Fibroblast of the aortic adventitia (primary cell): ENCODE data around the gene AP2A1. TPM values are rescaled to one million over a fixed set of nuclear protein-coding genes. Genes with fewer than 3 reads are reported as not detected.

Experiments
- DNase-seq: peaks from one replicate; pipeline ENCODE4 v3.0.0-alpha.2; 2010; ENCODE audit warnings: low read depth
- H3K4me3 ChIP-seq: 2 replicates; pipeline ENCODE4 v1.5.1; 2011; ENCODE audit warnings: low read depth, mild to moderate bottlenecking, control low read depth, low read length, moderate library complexity
- CTCF ChIP-seq: IDR thresholded peaks from 2 replicates; pipeline ENCODE4 v1.5.1; 2011; ENCODE audit warnings: mild to moderate bottlenecking, low read length, control low read depth, inconsistent platforms; ENCODE audit not compliant: insufficient read depth
- total RNA-seq: library from RNA; depleted of rRNA; stranded (reverse); fragments of >200 nt; gene quantifications from 2 replicates; pipeline ENCODE4 v1.2.3, GENCODE V29; 2012; ENCODE audit warnings: low replicate concordance

AP2A1 gene
- total RNA-seq, 1 donor, result 115 TPM

GRCh38 chr19:49772850-49773432 lies 6.1 kb downstream of the AP2A1 start:
- no peak overlapping the region for H3K4me3 ChIP-seq
- no peak for TF ChIP-seq CTCF
- no peak for DNase-seq

GRCh38 chr19:49773663-49774350 lies 7.0 kb downstream of the AP2A1 start:
- no peak for TF ChIP-seq CTCF
- DNase-seq, result no peak
- no peak overlapping the region for H3K4me3 ChIP-seq

- H3K4me3 ChIP-seq, result no peak overlapping the region
- no peak for TF ChIP-seq CTCF
Measured at GRCh38 chr19:49774969-49775368, 8.2 kb downstream of the AP2A1 start.

GRCh38 chr19:49775742-49776370 lies 9.1 kb downstream of the AP2A1 start:
- no peak for DNase-seq
- no peak for TF ChIP-seq CTCF
- no peak overlapping the region for H3K4me3 ChIP-seq

More at GRCh38 chr19:49774969-49775368, 8.2 kb downstream of the AP2A1 start:
- no peak for DNase-seq

- no peak overlapping the region for H3K4me3 ChIP-seq
- no peak for DNase-seq
- no peak for TF ChIP-seq CTCF
Measured at GRCh38 chr19:49776371-49776764, 9.6 kb downstream of the AP2A1 start.

- TF ChIP-seq CTCF, result no peak
- H3K4me3 ChIP-seq, result no peak overlapping the region
- no peak for DNase-seq
Measured at GRCh38 chr19:49779731-49780555, 13.1 kb downstream of the AP2A1 start.
